ENCODE data around the gene PAX5.

DNA sequence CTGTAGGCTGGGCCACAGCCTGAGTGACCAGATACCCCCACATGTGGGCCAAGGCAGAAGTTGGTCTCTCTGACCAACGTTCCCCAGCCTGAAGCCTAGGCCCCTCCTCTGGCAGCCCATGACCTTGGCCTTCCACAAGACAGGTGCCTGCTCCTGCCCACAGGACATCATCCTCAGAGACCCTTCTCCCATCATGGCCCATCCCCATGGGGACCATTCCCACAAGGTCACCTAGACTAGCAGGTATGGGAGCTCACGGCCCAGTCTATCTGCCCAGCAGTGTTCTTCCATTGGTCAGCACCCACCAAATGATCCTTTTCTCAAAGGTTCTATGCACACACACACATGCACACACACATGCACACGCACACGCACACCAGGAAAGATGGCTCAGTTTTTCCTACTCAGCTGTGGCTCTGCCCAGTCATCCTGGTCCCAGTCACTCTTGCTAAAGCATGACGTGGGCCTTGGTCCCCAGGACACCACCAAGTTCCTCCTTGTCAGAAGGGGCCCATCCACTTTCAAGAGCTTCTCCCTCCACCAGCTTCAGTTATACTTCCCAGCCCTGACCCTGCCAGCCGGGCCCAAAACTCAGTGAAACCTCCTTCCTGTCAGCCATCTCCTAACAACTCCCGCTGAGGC lies 65.4 kb downstream of the PAX5 start:
- no peak for TF ChIP-seq POLR2A (IDR thresholded peaks at IDR 0.05)
- TF ChIP-seq, protein P1, sequence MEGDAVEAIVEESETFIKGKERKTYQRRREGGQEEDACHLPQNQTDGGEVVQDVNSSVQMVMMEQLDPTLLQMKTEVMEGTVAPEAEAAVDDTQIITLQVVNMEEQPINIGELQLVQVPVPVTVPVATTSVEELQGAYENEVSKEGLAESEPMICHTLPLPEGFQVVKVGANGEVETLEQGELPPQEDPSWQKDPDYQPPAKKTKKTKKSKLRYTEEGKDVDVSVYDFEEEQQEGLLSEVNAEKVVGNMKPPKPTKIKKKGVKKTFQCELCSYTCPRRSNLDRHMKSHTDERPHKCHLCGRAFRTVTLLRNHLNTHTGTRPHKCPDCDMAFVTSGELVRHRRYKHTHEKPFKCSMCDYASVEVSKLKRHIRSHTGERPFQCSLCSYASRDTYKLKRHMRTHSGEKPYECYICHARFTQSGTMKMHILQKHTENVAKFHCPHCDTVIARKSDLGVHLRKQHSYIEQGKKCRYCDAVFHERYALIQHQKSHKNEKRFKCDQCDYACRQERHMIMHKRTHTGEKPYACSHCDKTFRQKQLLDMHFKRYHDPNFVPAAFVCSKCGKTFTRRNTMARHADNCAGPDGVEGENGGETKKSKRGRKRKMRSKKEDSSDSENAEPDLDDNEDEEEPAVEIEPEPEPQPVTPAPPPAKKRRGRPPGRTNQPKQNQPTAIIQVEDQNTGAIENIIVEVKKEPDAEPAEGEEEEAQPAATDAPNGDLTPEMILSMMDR (IDR thresholded peaks at IDR 0.05) = no peak
